GM21576 (cell line): ENCODE data around the gene PRKCA.

Experiments used
- ATAC-seq: cut with Tn5 transposase; IDR thresholded peaks from one replicate; pipeline ENCODE4 v1.9.1; 2021; ENCODE audit warnings: mild to moderate bottlenecking, moderate library complexity; ENCODE audit not compliant: unreplicated experiment

PRKCA gene

GRCh38 chr17:66841744-66842143, 539.3 kb downstream of the PRKCA start:
- ATAC-seq, result no peak

- no peak for ATAC-seq
These were observed 540.1 kb downstream of the PRKCA start for GRCh38 chr17:66842505-66842904.

- ATAC-seq, result no peak
These were observed 540.5 kb downstream of the PRKCA start for GRCh38 chr17:66842959-66843358.

- ATAC-seq, result no peak
These were observed 541.2 kb downstream of the PRKCA start for GRCh38 chr17:66843627-66844026.

- ATAC-seq, result no peak
These were observed 545.3 kb downstream of the PRKCA start for GRCh38 chr17:66847704-66848103.

GRCh38 chr17:66848496-66848895, 546.1 kb downstream of the PRKCA start:
- ATAC-seq, result no peak

GRCh38 chr17:66849032-66849655, 546.7 kb downstream of the PRKCA start:
- ATAC-seq, result no peak

- ATAC-seq, result no peak
These were observed 547.6 kb downstream of the PRKCA start for GRCh38 chr17:66849851-66850580.

- no peak for ATAC-seq
These were observed 548.3 kb downstream of the PRKCA start for GRCh38 chr17:66850692-66851091.

- ATAC-seq, result no peak
These were observed 552.8 kb downstream of the PRKCA start for GRCh38 chr17:66855204-66855603.

- ATAC-seq, result no peak
These were observed 556.0 kb downstream of the PRKCA start for GRCh38 chr17:66858226-66859083.

GRCh38 chr17:66859353-66859752, 556.9 kb downstream of the PRKCA start:
- no peak for ATAC-seq

- ATAC-seq, result no peak
These were observed 557.8 kb downstream of the PRKCA start for GRCh38 chr17:66860204-66860603.
